ENCODE measurements around the gene B4GALNT2.
"Not testable (repeated sequence)": the region's sequence is repeated elsewhere in the genome, so short reads cannot be mapped to it uniquely, and the experiment has no call there.

Gene B4GALNT2

GRCh38 chr17:49121696-49122292 is 10.8 kb upstream of the B4GALNT2 start:
- DNase-seq: no peak

GRCh38 chr17:49122566-49122965 is 10.0 kb upstream of the B4GALNT2 start:
- no peak for DNase-seq

DNA sequence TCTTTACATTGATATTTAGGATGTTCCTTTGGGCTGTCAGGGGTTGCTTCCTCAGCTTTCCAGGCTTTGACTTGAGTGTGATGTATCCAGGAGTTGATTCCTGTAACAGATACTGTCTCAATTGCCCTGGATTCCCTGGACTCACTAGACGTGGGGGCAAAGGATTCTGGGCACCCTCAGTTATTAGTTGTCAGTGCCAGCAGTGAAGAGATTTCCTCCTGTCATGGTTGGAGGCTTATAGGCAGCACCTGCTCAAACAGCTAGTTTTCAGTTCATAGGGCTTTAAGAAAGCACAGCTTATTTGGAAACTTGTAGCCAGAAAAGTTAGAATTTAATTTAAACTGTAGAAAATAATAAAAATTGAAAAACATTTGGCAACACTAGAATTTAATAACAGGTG is 9.5 kb upstream of the B4GALNT2 start:
- DNase-seq: no peak

GRCh38 chr17:49125449-49125848 is 7.1 kb upstream of the B4GALNT2 start:
- DNase-seq: no peak

- not testable (repeated sequence) for DNase-seq
Observed at GRCh38 chr17:49126183-49126859, 6.2 kb upstream of the B4GALNT2 start.

DNA sequence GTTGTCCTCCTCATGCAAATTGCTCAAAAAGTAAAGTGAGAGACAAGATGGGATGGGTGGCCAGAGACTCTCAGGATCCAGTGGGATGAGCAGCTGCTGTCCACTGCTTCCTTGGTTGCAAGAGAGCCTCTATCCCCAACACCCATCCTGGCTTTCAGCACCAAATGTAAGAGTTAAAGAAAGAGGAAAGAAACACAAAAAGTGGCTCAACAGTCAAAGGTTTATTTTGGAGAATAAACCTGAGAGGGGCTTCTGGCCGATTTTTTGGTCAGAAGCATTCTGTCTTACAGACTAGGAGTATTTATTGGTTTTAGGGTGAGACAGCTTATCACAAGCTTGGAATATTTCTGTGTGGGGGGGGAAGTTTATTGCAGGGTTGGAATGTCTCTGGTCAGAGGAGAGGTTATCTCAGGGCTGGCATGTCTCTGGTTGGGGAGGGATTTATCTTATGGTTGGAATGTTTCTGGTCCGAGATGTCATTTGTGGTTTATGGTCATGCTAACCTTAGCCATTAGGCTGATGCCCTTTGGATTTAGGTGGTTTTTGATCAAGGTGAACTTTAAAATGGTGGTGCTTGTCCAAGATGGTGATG is 3.1 kb upstream of the B4GALNT2 start:
- not testable (repeated sequence) for DNase-seq

DNA sequence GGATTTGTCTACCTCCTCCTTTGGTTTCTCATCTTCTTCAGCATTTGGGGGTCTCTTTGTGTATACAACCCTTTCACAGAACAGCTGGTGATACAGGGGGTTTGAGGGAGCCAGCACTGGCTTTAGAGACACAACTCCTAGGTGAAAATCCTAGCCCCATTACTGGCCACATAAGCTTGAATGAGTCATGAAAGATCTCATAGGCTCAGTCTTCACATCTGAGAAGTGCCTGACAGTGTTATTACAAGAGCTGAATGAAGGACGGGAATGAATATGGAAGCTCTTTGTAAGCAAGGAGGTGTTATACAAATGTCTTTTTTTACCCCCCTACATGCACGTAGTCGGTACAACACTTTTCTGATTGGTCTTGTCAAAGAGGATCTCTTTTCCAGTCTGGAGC is 1.7 kb upstream of the B4GALNT2 start:
- DNase-seq: no peak

DNA sequence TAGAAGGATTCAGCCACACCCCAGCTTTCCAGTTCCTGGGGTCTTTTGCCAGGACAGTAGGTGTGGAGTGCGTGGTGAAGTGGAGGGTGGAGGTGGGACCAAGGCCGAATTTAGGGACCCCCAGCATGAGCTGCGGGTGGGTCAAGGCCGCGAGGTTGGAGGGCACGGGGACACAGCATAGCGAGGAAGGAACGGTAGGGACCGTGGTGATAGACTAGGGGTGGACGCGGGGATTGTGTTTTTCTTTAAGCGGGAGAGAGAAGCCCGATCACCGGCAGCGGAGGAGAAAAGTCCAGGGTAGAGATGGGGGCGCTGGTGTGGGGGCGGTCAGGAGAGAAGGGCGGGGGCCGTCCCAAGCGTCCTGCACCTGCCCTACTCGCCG is 261 bp upstream of the B4GALNT2 start:
- no peak for DNase-seq

GRCh38 chr17:49136335-49136734 is 3.8 kb downstream of the B4GALNT2 start:
- DNase-seq: no peak

DNA sequence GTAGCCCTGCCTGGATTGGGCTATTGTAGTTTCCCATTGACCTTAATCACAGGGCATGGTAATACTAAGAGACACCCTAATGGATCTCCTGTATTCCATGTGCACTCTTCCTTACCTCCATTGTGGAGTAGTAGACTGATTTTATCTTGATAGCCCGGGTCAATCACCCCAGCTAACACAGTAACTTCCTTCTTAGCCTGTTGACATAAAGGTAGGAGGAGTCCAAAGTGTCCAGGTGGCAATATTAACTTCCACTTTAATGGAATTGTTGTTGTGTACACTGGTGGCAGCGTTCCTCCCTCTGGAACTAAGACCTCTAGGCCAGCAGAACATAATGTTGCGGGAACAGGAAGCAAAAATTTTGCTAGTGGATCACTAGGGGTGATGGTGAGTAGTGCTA is 13.1 kb downstream of the B4GALNT2 start:
- not testable (repeated sequence) for DNase-seq

- DNase-seq: no peak
Observed at GRCh38 chr17:49146620-49147306, 14.2 kb downstream of the B4GALNT2 start.

GRCh38 chr17:49148171-49148570 is 15.6 kb downstream of the B4GALNT2 start:
- DNase-seq: no peak

- no peak for DNase-seq
Observed at GRCh38 chr17:49151996-49152395, 19.4 kb downstream of the B4GALNT2 start.

DNA sequence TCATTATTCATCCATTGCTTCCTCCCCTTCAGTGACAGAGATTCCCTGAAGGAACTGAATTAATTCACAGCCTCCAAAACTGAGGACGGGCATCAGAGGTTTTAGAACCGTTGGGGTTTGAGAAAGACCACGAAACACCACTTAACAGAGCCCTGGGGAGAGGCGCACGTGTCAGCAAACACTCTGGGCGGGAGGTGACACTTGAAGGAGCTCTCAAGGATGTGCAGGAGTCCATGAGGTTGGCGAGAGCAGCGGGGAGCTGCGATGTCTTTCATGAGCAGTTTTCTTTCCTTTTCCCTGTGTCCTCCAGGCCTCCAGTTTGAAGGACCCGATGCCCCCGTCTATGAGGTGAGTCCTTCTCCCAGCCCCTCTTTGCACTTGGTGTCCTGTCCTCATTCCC is 23.7 kb downstream of the B4GALNT2 start:
- no peak for DNase-seq

DNA sequence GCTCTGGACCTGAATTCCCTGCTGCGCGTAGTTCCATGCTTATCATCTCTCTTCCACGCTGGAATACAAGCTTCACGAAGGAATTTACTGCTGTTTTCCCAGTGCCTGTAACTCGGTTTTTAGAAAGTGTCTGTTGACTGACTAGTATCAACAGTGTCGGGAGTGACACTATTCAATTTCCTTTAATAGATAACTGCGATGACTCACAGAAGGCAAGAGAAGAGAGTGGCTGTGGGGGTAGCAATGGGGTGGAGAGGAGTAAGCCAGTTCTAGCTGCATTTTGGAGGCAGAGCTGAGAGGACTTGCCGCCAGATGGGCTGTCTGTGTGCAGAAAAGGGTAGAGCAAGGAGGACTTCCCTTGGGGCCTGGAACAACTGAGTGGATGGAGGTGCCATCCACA is 25.2 kb downstream of the B4GALNT2 start:
- DNase-seq: no peak

GRCh38 chr17:49162866-49163265 is 30.3 kb downstream of the B4GALNT2 start:
- no peak for DNase-seq

- no peak for DNase-seq
Observed at GRCh38 chr17:49165143-49165542, 32.6 kb downstream of the B4GALNT2 start.

DNA sequence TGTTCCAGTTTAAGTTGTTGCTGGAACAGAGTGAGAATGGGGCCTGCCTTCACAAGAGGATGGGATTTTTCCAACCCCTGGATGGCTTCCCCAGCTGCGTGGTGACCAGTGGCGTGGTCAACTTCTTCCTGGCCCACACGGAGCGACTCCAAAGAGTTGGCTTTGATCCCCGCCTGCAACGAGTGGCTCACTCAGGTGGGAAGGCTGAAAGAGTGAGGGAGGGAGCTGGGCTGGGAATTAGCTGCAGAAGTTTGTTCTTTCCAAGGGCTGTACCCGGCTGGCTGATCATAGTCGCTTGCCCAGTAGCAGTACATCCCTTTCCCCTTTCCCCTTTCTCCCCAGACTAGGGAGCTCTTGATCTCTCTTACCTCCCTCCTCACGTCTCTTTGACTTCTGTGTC is 36.1 kb downstream of the B4GALNT2 start:
- no peak for DNase-seq

DNA sequence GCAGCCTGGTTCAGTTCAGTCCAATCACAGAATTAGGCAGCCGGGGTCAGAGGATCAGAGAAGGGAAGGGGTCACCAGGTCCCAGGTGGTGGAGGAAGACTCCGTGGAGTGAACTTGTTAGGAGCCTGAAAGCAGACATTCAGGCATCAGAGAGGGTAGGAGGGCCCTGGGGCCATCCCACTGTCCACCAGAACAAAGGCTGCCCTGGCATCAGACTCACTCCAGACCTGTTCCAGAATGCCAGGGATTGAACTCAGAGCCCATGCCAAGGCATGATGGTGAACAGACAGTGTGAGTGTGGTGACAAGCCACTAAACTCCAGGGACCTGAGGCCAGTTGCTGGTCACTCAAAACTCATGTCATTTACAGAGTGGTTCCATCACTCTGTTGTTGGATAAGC is 37.6 kb downstream of the B4GALNT2 start:
- DNase-seq: no peak

- DNase-seq: not testable (repeated sequence)
Observed at GRCh38 chr17:49170711-49171110, 38.1 kb downstream of the B4GALNT2 start.

DNA sequence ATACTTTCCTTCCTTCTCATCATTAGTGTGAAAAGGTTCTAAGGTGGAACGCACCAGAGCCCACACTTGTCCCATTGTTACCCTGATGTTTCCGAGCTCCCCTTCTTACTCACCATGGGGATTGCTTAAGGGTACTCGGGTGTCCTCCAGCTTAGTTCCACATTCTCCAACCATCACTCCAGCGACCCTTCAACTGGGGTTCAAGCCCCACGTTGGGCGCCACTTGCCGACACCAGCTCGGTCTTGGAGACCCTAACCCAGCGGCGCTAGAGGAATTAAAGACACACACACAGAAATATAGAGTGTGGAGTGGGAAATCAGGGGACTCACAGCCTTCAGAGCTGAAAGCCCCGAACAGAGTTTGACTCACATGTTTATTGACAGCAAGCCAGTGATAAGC is 43.4 kb downstream of the B4GALNT2 start:
- DNase-seq: not testable (repeated sequence)

GRCh38 chr17:49180303-49180702 is 47.7 kb downstream of the B4GALNT2 start:
- peak; percentile 47 for DNase-seq

DNA sequence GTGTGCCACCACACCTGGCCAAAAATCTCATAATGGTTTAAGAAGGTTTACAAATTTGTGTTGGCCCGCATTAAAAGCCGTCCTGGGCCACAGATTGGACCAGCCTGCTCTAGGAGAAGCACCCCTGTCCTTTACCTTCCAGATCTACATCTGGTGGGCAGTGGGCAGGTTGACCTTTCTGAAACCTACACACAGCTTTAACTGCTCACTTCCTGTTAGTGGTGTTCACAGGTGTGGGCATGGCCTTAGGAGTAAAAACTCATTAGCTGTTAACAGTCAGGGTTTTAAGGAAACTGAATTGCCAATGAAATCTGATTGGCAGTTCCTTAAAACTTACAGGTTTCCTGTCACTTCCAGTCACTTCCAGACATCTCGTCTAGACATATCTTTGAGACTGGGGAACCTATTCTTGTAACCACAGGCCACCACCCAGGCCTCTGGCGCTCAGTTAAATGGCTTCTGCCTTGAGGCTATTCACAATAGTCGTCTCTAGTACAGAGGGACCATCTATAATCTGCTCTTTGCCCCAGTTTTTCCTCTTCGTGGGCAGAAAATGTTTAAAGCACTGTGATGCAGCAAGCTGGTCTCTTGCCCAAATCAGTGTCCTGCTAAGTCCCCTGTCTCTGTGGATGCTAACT is 48.5 kb downstream of the B4GALNT2 start:
- no peak for DNase-seq
